NB4 (cell line): ENCODE measurements around the gene CLCN7.

Experiments
- DNase-seq: peaks from one replicate; pipeline ENCODE4 v3.0.0; 2010; ENCODE audit warnings: low read depth
- H3K4me3 ChIP-seq: one replicate; pipeline ENCODE4 v1.5.1; 2011; ENCODE audit warnings: mild to moderate bottlenecking, low read depth, low read length, moderate library complexity
- CTCF ChIP-seq: IDR thresholded peaks from one replicate; pipeline ENCODE4 v1.5.1; 2012; ENCODE audit warnings: low read depth, low read length
- MYC ChIP-seq: IDR thresholded peaks from 2 replicates; pipeline ENCODE4 v1.6.1; 2011; ENCODE audit warnings: low read depth, low read length
- POLR2A ChIP-seq: IDR thresholded peaks from 2 replicates; pipeline ENCODE4 v1.6.1; 2011; ENCODE audit warnings: mild to moderate bottlenecking; ENCODE audit not compliant: insufficient read length; ENCODE audit errors: extremely low read depth
- TF ChIP-seq, protein P1 (sequence below): IDR thresholded peaks from 2 replicates; pipeline ENCODE4 v1.6.1; 2011; ENCODE audit warnings: low read depth, low read length

The CLCN7 gene

GRCh38 chr16:1432388-1433262 is 42.2 kb downstream of the CLCN7 start:
- TF ChIP-seq, protein P1, sequence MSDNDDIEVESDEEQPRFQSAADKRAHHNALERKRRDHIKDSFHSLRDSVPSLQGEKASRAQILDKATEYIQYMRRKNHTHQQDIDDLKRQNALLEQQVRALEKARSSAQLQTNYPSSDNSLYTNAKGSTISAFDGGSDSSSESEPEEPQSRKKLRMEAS: no peak
- no peak for TF ChIP-seq POLR2A
- no peak for TF ChIP-seq CTCF
- no peak for TF ChIP-seq MYC
- no peak for DNase-seq
- H3K4me3 ChIP-seq: no peak overlapping the region

DNA sequence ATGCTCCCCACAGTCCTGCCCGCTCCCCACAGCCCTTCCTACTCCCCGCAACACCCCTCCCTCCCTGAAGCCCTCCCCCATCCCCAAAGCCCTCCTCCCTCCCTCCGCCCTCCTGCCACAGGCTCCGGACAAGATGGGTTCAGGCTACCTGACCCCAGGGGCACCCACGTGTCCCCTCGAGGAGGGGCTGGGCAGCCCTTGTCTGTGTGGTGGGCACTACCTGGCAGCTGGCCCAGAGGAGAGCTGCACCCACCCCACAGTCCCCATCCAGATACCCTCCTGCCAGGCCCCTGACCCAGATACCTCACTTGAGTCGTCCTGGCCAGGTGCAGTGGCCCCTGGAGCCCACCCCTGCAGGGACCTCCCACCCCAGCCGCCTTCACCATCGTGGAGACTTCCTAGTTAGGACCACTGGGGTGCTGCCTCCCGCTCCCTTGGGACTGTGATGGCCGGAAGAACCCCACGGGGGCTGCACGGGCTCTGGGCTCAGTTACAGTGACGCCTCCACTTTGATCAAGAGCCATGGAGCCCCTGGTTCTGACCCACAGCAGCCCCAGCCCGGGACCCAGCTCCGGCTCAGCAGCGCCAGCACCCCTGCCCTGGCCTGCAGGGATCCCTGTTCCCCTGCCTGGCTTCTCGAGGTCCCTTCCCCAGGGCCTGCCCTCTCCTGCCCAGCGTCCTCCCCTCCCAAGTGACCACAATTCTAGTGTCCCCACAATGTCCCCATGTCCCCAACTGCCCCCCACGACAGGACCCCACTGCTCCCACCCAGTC is 43.1 kb downstream of the CLCN7 start:
- TF ChIP-seq POLR2A (no peak), MYC (no peak), CTCF (no peak)
- TF ChIP-seq, protein P1: no peak
- no peak for DNase-seq

DNA sequence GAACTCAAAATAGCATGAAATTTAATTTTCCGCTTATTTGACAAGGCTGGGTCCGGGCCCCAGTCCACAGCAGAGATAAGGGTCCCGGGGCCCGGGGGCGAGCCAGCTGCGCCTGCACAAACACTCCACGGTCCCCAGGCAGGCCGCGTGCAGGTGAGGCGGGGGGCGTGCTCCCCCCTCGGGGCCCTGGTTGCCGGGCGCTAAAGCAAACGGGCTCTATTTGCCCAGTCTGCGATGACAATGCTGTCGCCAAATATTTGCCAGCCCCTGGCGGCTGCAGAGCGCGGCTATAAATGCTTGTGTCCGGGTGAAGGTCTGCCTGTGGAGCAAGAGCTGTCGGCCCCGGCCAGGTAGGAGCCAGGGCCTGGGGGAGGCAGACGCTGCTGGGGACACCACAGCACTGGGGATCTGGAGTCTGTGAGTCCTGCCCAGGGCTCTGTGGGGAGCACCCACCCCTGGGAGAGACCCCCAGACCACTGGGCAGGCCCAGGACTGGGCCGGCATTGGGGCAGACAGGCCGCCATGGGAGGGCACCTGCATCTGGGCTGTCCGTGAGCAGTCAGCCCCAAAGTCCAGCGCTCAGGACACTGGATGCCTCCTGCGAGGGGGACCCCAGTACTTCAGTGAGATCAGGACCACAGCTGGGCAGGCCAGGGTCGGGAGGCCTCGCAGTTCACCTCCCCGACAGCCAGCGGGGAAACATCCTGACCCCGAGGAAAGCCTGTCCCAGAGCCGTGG is 43.9 kb downstream of the CLCN7 start, which contains the start of gene PERCC1:
TSS of gene PERCC1 (plus strand) at position 320 of the 738 bp plus-strand sequence. CDS start 1,516 bp downstream, outside the sequence.
- no peak for DNase-seq

More for the DNA sequence above, 43.1 kb downstream of the CLCN7 start:
- H3K4me3 ChIP-seq: no peak overlapping the region

DNA sequence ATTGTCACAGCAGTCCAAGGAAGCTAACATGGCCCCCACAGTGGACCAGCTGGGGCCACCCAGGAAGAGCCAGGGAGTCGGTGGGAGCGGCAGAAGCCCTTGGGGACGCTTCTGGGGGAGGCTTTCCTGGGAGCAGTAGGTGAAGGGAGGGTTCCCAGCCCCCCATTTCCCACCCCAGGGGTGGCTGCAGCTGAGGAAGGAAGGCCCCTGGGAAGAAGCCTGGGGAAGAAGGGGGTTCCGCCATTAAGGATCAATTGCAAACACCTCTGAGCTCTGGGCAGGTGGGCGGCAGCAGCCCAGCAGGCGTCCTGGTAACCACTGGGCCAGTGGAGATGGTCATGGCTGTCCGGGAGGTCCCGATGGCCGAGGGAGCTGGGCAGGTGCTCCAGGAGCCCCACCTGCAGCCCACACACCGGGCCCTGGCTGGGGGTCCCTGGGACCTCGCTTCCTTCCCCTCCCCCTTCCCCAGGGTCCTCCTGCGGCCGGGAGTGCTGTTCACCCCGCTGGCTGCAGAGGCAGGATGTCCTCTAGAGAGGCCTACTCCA is 44.5 kb downstream of the CLCN7 start:
- no peak for DNase-seq
- no peak overlapping the region for H3K4me3 ChIP-seq
- TF ChIP-seq POLR2A (no peak), MYC (no peak), CTCF (no peak)
- TF ChIP-seq, protein P1: no peak

More for the DNA sequence above, 43.9 kb downstream of the CLCN7 start, which contains the start of gene PERCC1:
- no peak for TF ChIP-seq CTCF
- TF ChIP-seq MYC: no peak
- TF ChIP-seq, protein P1: no peak
- TF ChIP-seq POLR2A: no peak
- no peak within 1 kb of the TSS for H3K4me3 ChIP-seq

- no peak for DNase-seq
- no peak overlapping the region for H3K4me3 ChIP-seq
- TF ChIP-seq MYC (no peak), POLR2A (no peak), CTCF (no peak)
- TF ChIP-seq, protein P1: no peak
These were observed 45.2 kb downstream of the CLCN7 start for GRCh38 chr16:1429631-1430030.
